Uterus (tissue), 4 donors: Measurements from ENCODE around the gene PKD1L1. TPM values are rescaled to one million over a fixed set of nuclear protein-coding genes. Genes with fewer than 3 reads are reported as not detected.
A peak's percentile ranks its signal among the peaks of the same experiment; 100 is the strongest.
"Not testable (repeated sequence)": the region's sequence is repeated elsewhere in the genome, so short reads cannot be mapped to it uniquely, and the experiment has no call there.

Experiments
- DNase-seq, 2 donors: peaks; one replicate each; pipeline ENCODE4 v3.0.0-alpha.2; 2019 to 2020
- H3K27ac ChIP-seq, 2 donors: fragments of 200-600 bp; sonication (generic); 1 replicate in 1 of 2; 2 replicates in 1 of 2; pipeline ENCODE4 v1.5.1; 2016 to 2018
- H3K27me3 ChIP-seq, 2 donors: fragments of 200-600 bp; sonication (generic); one replicate each; pipeline ENCODE4 v1.5.1; 2018 to 2019; ENCODE audit warnings: control low read depth in 1 of 2
- H3K36me3 ChIP-seq, 2 donors: fragments of 200-600 bp; sonication (generic); one replicate each; pipeline ENCODE4 v1.5.1; 2019; ENCODE audit warnings: control low read depth in 1 of 2
- H3K4me1 ChIP-seq, 2 donors: fragments of 200-600 bp; sonication (generic); one replicate each; pipeline ENCODE4 v1.5.1; 2018 to 2019; ENCODE audit warnings: control low read depth in 1 of 2
- H3K4me3 ChIP-seq, 2 donors: fragments of 200-600 bp; sonication (generic); 1 replicate in 1 of 2; 2 replicates in 1 of 2; pipeline ENCODE4 v1.5.1; 2018 to 2019; ENCODE audit warnings: mild to moderate bottlenecking in 1 of 2
- H3K9me3 ChIP-seq, 2 donors: fragments of 200-600 bp; sonication (generic); one replicate each; pipeline ENCODE4 v1.5.1; 2019; ENCODE audit warnings: control low read depth in 1 of 2
- CTCF ChIP-seq, 4 experiments: fragments of 200-600 bp in 2 of 4; fragments of 450-650 bp in 2 of 4; sonication (generic) in 2 of 4; IDR thresholded peaks; one replicate each; pipeline ENCODE4 v1.5.1; 2016 to 2019; ENCODE audit warnings: antibody characterized with exemption in 4 of 4, mild to moderate bottlenecking in 2 of 4, moderate library complexity in 1 of 4
- POLR2A ChIP-seq, 2 donors: fragments of 450-650 bp; IDR thresholded peaks; one replicate each; pipeline ENCODE4 v1.6.1; 2016; ENCODE audit warnings: antibody characterized with exemption in 2 of 2, mild to moderate bottlenecking in 1 of 2, moderate library complexity in 1 of 2
- intact Hi-C: fragments of 100-400 bp; cut with DNase I; formaldehyde crosslinking; loops from one replicate; pipeline ENCODE4 v1.15.1; 2023; ENCODE audit warnings: low total_unique reads
- total RNA-seq, 4 donors: library from RNA; depleted of rRNA in 3 of 4; stranded (reverse); fragments of >200 nt in 3 of 4; gene quantifications; one replicate each; pipeline versions ENCODE4 v1.1.0 to v1.2.4, GENCODE V29; 2014 to 2023
- donor health status: DM: yes; HTN: yes; CAD: no.

The PKD1L1 gene
- total RNA-seq, 4 donors from 2014 or later: under 0.01 to 3.8 (median 0.74) TPM

- Histone ChIP-seq H3K4me1 (no peaks in the 10 kb centered on the region), H3K4me3 (no peak overlapping the region), H3K27me3 (no peaks in the 10 kb centered on the region), H3K27ac (peak overlapping the region in 1 of 2 donors; percentile 55), H3K9me3 (no peaks in the 10 kb centered on the region), H3K36me3 (no peaks in the 10 kb centered on the region)
- TF ChIP-seq POLR2A (IDR thresholded peaks at IDR 0.05) (no peak), CTCF (IDR thresholded peaks at IDR 0.05) (no peak)
- DNase-seq: no peak
- intact Hi-C loops: loop anchor here (10.0 kb wide), 1 partner anchor 124 kb away; no protein-coding TSS in a partner anchor
Observed at GRCh38 chr7:47990592-47990991, 42.3 kb upstream of the PKD1L1 start.

- not testable (repeated sequence) for H3K4me1 ChIP-seq, H3K27ac ChIP-seq, DNase-seq, H3K27me3 ChIP-seq, H3K9me3 ChIP-seq, H3K36me3 ChIP-seq, H3K4me3 ChIP-seq
- intact Hi-C loops: loop anchor here (10.0 kb wide), 1 partner anchor 125 kb away; no protein-coding TSS in a partner anchor
Observed at GRCh38 chr7:47989607-47990400, 41.5 kb upstream of the PKD1L1 start.

GRCh38 chr7:47988496-47989386 is 40.5 kb upstream of the PKD1L1 start:
- H3K9me3 ChIP-seq: no peaks in the 10 kb centered on the region
- TF ChIP-seq CTCF (IDR thresholded peaks at IDR 0.05) (no peak), POLR2A (IDR thresholded peaks at IDR 0.05) (no peak)
- no peak overlapping the region for H3K4me3 ChIP-seq
- intact Hi-C loops: no loop called here
- H3K27me3 ChIP-seq: no peaks in the 10 kb centered on the region
- no peaks in the 10 kb centered on the region for H3K4me1 ChIP-seq
- H3K36me3 ChIP-seq: no peaks in the 10 kb centered on the region
- H3K27ac ChIP-seq: no peak overlapping the region
- DNase-seq: no peak

- Histone ChIP-seq H3K27ac (no peak overlapping the region), H3K4me3 (no peak overlapping the region), H3K36me3 (no peaks in the 10 kb centered on the region), H3K27me3 (no peaks in the 10 kb centered on the region), H3K9me3 (no peaks in the 10 kb centered on the region), H3K4me1 (no peaks in the 10 kb centered on the region)
- no peak for DNase-seq
- no peak for TF ChIP-seq CTCF (IDR thresholded peaks at IDR 0.05)
- intact Hi-C loops: no loop called here
Observed at GRCh38 chr7:47982610-47983009, 34.3 kb upstream of the PKD1L1 start.

GRCh38 chr7:47980648-47981047 is 32.4 kb upstream of the PKD1L1 start:
- H3K4me3 ChIP-seq, DNase-seq, H3K9me3 ChIP-seq, H3K27ac ChIP-seq, H3K27me3 ChIP-seq, H3K4me1 ChIP-seq, H3K36me3 ChIP-seq, intact Hi-C loops: not testable (repeated sequence)

GRCh38 chr7:47979832-47980181 is 31.5 kb upstream of the PKD1L1 start:
- no peaks in the 10 kb centered on the region for H3K27me3 ChIP-seq
- no peak for DNase-seq
- H3K4me3 ChIP-seq: peak overlapping the region; percentile 78 to 86
- peak overlapping the region; percentile 93 to 95 for H3K27ac ChIP-seq
- H3K4me1 ChIP-seq: no peaks in the 10 kb centered on the region
- intact Hi-C loops: no loop called here
- no peaks in the 10 kb centered on the region for H3K36me3 ChIP-seq
- TF ChIP-seq POLR2A (IDR thresholded peaks at IDR 0.05): no peak
- TF ChIP-seq CTCF (IDR thresholded peaks at IDR 0.05): no peak
- no peaks in the 10 kb centered on the region for H3K9me3 ChIP-seq
